Endothelial cell of umbilical vein (primary cell): ENCODE data around the gene FHDC1. TPM values are rescaled to one million over a fixed set of nuclear protein-coding genes. Genes with fewer than 3 reads are reported as not detected.

Experiments
- BruUV-seq: library from RNA; stranded (reverse); fragments of 400-500 nt; replicated peaks from 2 replicates; lab custom pipeline; 2021; lab: Mats Ljungman, UMichigan
- CTCF ChIA-PET: fragments of 300-600, 350-600 bp; sonication (Branson Sonifier 250); formaldehyde crosslinking; loops from one replicate; lab custom pipeline; 2021; ENCODE audit warnings: antibody characterized with exemption, inconsistent platforms; lab: Charles Lee
- POLR2A ChIA-PET: fragments of 300-600, 350-600 bp; sonication (Branson Sonifier 250); formaldehyde crosslinking; loops from one replicate; lab custom pipeline; 2021; ENCODE audit warnings: antibody characterized with exemption, inconsistent platforms; lab: Charles Lee
- DNase-seq: peaks from one replicate; pipeline ENCODE4 v3.0.0-alpha.2; 2011; ENCODE audit warnings: low read depth, low spot score
- FAIRE-seq: peaks from 2 replicates; lab custom pipeline; 2011; peaks lifted over from hg19 to GRCh38; lab: Jason Lieb, UNC
- H2AFZ ChIP-seq: 2 replicates; pipeline ENCODE4 v1.6.0; 2012; ENCODE audit warnings: low read depth, low read length, control low read depth, inconsistent platforms
- H3K27ac ChIP-seq: 2 replicates; pipeline ENCODE4 v1.5.1; 2011; ENCODE audit warnings: low read depth, mild to moderate bottlenecking, control low read depth, low read length, moderate library complexity; ENCODE audit not compliant: insufficient read depth
- H3K27me3 ChIP-seq, 2 experiments: 2 replicates each; pipeline versions ENCODE4 v1.6.0 to v1.6.1; 2011; ENCODE audit warnings: low read length in 2 of 2, mixed read lengths in 1 of 2; ENCODE audit not compliant: control insufficient read depth in 2 of 2, insufficient read depth in 2 of 2
- H3K36me3 ChIP-seq, 2 experiments: 2 replicates in 1 of 2; 3 replicates in 1 of 2; pipeline ENCODE4 v1.5.1; 2011; ENCODE audit warnings: low read length in 2 of 2, mild to moderate bottlenecking in 1 of 2, moderate library complexity in 1 of 2; ENCODE audit not compliant: control insufficient read depth in 2 of 2, insufficient read depth in 2 of 2; ENCODE audit errors: extremely low read depth in 1 of 2
- H3K4me1 ChIP-seq: 3 replicates; pipeline ENCODE4 v1.5.1; 2011; ENCODE audit warnings: mild to moderate bottlenecking, low read length; ENCODE audit not compliant: control insufficient read depth, insufficient read depth; ENCODE audit errors: extremely low read depth
- H3K4me2 ChIP-seq: 2 replicates; pipeline ENCODE4 v1.6.1; 2011; ENCODE audit warnings: low read length, control low read depth, mixed read lengths; ENCODE audit not compliant: insufficient read depth
- H3K4me3 ChIP-seq, 3 experiments: fragments of 200-600 bp in 1 of 3; sonication (generic), shearing (Covaris generic) in 1 of 3; replicated peaks in 1 of 3; 2 replicates each; pipeline ENCODE4 v1.5.1; 2011 to 2016; ENCODE audit warnings: control low read depth in 3 of 3, low read length in 3 of 3, mild to moderate bottlenecking in 2 of 3, inconsistent platforms in 1 of 3, low read depth in 1 of 3, moderate library complexity in 1 of 3; ENCODE audit not compliant: insufficient read depth in 1 of 3
- H3K79me2 ChIP-seq: 2 replicates; pipeline ENCODE4 v1.6.0; 2012; ENCODE audit warnings: low read length, inconsistent platforms; ENCODE audit not compliant: control insufficient read depth, insufficient read depth
- H3K9ac ChIP-seq: replicated peaks from 2 replicates; pipeline ENCODE3; 2011; ENCODE audit warnings: low read length, control low read depth; ENCODE audit not compliant: insufficient read depth; ENCODE audit errors: extremely low read depth
- H3K9me1 ChIP-seq: replicated peaks from 3 replicates; pipeline ENCODE4 v1.6.0; 2011; ENCODE audit warnings: mild to moderate bottlenecking, low read length; ENCODE audit not compliant: control insufficient read depth, insufficient read depth; ENCODE audit errors: extremely low read depth
- H3K9me3 ChIP-seq: replicated peaks from 2 replicates; pipeline ENCODE4 v1.5.1; 2012; ENCODE audit warnings: low read length, inconsistent platforms; ENCODE audit not compliant: control insufficient read depth, insufficient read depth
- H4K20me1 ChIP-seq: replicated peaks from 2 replicates; pipeline ENCODE3; 2011; ENCODE audit warnings: mild to moderate bottlenecking, low read length; ENCODE audit not compliant: control insufficient read depth, insufficient read depth; ENCODE audit errors: extremely low read depth
- CTCF ChIP-seq, 2 donors: IDR thresholded peaks; 1 replicate in 1 of 2; 2 replicates in 1 of 2; pipeline ENCODE4 v1.5.1; 2011; ENCODE audit warnings: low read length in 2 of 2, mild to moderate bottlenecking in 2 of 2, moderate library complexity in 2 of 2, control low read depth in 1 of 2, inconsistent platforms in 1 of 2, low read depth in 1 of 2; ENCODE audit not compliant: insufficient read depth in 1 of 2; ENCODE audit errors: extremely low read depth in 1 of 2
- EZH2 ChIP-seq: IDR thresholded peaks from 2 replicates; pipeline ENCODE4 v1.6.1; 2012; ENCODE audit warnings: borderline replicate concordance, low read depth, mild to moderate bottlenecking, moderate library complexity, low read length, inconsistent platforms; ENCODE audit not compliant: severe bottlenecking
- FOS ChIP-seq: IDR thresholded peaks from 2 replicates; pipeline ENCODE4 v1.6.1; 2011; ENCODE audit warnings: mild to moderate bottlenecking, low read length, moderate library complexity, borderline replicate concordance; ENCODE audit not compliant: insufficient read depth
- GATA2 ChIP-seq: IDR thresholded peaks from 2 replicates; pipeline ENCODE4 v1.7.0; 2011; ENCODE audit warnings: low read depth, mild to moderate bottlenecking, moderate library complexity, mixed read lengths, low read length; ENCODE audit not compliant: insufficient read length, insufficient read depth
- JUN ChIP-seq: IDR thresholded peaks from 2 replicates; pipeline ENCODE4 v1.6.1; 2011; ENCODE audit warnings: borderline replicate concordance, low read depth; ENCODE audit not compliant: insufficient read length, insufficient read depth
- MAX ChIP-seq: IDR thresholded peaks from 2 replicates; pipeline ENCODE4 v1.6.1; 2011; ENCODE audit not compliant: insufficient read depth, insufficient read length
- MYC ChIP-seq: IDR thresholded peaks from one replicate; pipeline ENCODE4 v1.6.1; 2011; ENCODE audit warnings: mild to moderate bottlenecking, low read depth, low read length
- POLR2A ChIP-seq: IDR thresholded peaks from 2 replicates; pipeline ENCODE4 v1.6.1; 2012; ENCODE audit warnings: low read depth, mild to moderate bottlenecking, control low read depth, low read length
- POLR2AphosphoS5 ChIP-seq: IDR thresholded peaks from 2 replicates; pipeline ENCODE4 v1.6.1; 2012; ENCODE audit warnings: low read depth, mild to moderate bottlenecking, control low read depth, low read length, moderate library complexity; ENCODE audit not compliant: insufficient read depth
- dilution Hi-C: fragments of 300-500 bp; cut with MboI; formaldehyde crosslinking; loops from one replicate; pipeline ENCODE4 v1.15.0; 2019; ENCODE audit warnings: low sequenced_read_pairs; ENCODE audit not compliant: extremely low pct_ligation_motif_present
- intact Hi-C: fragments of 100-400 bp; cut with micrococcal nuclease; formaldehyde crosslinking; loops from one replicate; pipeline ENCODE4 v1.10.0; 2022
- polyA plus RNA-seq, 4 experiments: library from polyadenylated mRNA; depleted of rRNA in 3 of 4; stranded (reverse) in 3 of 4; unstranded in 1 of 4; fragments of >200 nt; gene quantifications; 2 replicates each; pipeline versions ENCODE4 v1.2.1 to v1.2.3, GENCODE V29; 2011 to 2012; ENCODE audit warnings: missing spikeins in 1 of 4
- total RNA-seq: library from RNA; stranded (reverse); gene quantifications from 2 replicates; pipeline ENCODE4 v1.2.3, GENCODE V29; 2021

FHDC1 gene
- total and polyA plus RNA-seq, 2 donors (not counting 3 experiments of a cell fraction or from before 2014, with no cell fraction given), result 0.03 to 0.18 TPM

- Histone ChIP-seq H3K4me3 (no peak overlapping the region), H3K27ac (no peak overlapping the region), H3K4me1 (peaks cover 3% of the 10 kb centered on the region), H3K9ac (no peak overlapping the region), H3K36me3 (no peaks in the 10 kb centered on the region), H3K9me1 (peaks cover 3% of the 10 kb centered on the region), H3K9me3 (no peaks in the 10 kb centered on the region), H3K79me2 (no peaks in the 10 kb centered on the region), H4K20me1 (no peaks in the 10 kb centered on the region), H2AFZ (no peak overlapping the region), H3K27me3 (no peaks in the 10 kb centered on the region), H3K4me2 (no peak overlapping the region)
- no TSS peak for BruUV-seq
- CTCF ChIA-PET, result no interaction called here
- POLR2A ChIA-PET, result no interaction called here
- dilution Hi-C loops, result no loop called here
- no peak for FAIRE-seq
- intact Hi-C loops, result no loop called here
- TF ChIP-seq MYC, result no peak
- no peak for TF ChIP-seq GATA2
- no peak for TF ChIP-seq JUN
- no peak for TF ChIP-seq CTCF (IDR thresholded peaks at IDR 0.05; ENCODE audit: extremely low read depth in 1 of 2, insufficient read depth in 1 of 2, low read depth in 1 of 2, low read length in 2 of 2)
- TF ChIP-seq POLR2A, result no peak
- no peak for TF ChIP-seq MAX
- TF ChIP-seq FOS, result no peak
- no peak for TF ChIP-seq POLR2AphosphoS5
- no peak for TF ChIP-seq EZH2
- DNase-seq, result no peak
Measured at GRCh38 chr4:152991398-152991797, 55.3 kb downstream of the FHDC1 start.
